Amniotic epithelial cell (primary cell): ENCODE data around the gene ROBO1.
"Not testable (repeated sequence)": the region's sequence is repeated elsewhere in the genome, so short reads cannot be mapped to it uniquely, and the experiment has no call there.

Experiments
- DNase-seq: peaks from one replicate; pipeline ENCODE4 v3.0.0-alpha.2; 2010; ENCODE audit warnings: low read depth

ROBO1 gene

GRCh38 chr3:79245284-79246138 is 522.3 kb downstream of the ROBO1 start:
- DNase-seq, result no peak

- DNase-seq, result no peak
Measured at GRCh38 chr3:79236496-79236895, 531.3 kb downstream of the ROBO1 start.

DNA sequence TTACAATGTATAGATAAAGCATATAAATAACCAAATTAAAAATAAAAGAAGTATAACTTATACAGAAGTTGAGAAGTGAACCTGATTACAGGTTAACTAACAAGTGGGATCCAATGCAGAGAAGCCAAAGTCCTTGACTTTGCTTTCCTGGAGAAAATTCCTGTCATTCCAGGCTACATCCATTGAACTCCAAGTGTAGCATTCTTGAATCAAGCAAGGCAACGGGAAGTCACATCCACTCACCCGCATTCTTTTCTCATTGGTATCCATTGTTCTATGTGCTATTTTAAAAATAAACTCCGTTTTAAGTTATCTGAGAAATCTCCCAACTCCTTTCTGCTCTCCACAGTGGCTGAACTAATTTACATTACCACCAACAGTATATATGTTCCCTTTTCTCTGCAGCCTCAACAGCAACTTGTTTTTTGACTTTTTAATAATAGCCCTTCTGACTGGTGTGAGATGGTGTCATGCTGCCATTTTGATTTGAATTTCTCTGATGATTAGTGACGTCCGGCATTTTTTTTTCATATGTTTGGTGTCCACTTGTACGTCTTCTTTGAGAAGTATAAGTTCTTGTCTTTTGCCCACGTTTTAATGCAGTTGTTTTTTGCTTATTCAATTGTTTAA is 534.3 kb downstream of the ROBO1 start:
- DNase-seq, result no peak

GRCh38 chr3:79230266-79230665 is 537.5 kb downstream of the ROBO1 start:
- DNase-seq, result no peak

- DNase-seq, result no peak
Measured at GRCh38 chr3:79217096-79217495, 550.7 kb downstream of the ROBO1 start.

DNA sequence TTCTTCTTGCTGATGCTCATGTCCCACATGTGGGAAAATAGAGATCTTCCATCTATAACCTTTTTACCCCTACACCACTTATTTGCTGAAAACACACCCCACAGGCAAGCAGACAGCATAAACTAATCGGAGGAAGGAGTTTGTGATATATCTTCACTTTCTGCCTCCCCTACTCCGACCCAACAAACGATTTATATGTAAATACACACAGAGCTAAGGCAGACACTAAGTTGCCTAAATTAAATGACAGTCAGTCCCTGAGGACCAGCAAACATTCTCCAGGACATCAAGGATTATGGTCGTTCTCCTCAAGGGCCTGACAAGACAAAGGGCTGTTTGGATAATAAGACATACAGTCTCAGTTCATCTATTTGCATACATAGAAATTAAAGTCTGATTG is 552.5 kb downstream of the ROBO1 start:
- no peak for DNase-seq

GRCh38 chr3:79211586-79212359 is 556.0 kb downstream of the ROBO1 start:
- no peak for DNase-seq

DNA sequence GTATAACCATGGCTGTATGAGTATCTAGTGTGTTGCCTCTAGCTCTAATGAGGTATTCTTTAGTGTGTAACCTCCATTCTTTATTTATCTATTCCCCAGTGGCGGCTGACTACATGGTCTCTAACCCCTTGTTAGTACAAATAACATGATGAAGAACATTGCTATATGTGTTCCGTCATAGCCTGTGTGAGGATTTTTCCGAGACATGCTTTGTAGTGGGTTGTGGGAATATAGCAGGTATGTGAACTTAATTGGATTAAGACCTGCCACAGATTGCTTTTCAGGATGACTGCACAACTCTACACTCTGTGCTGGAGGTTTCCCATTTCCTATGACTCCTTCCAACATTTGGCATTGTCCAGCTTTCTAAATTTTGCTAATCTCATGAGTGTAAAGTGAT is 563.4 kb downstream of the ROBO1 start:
- DNase-seq, result no peak

DNA sequence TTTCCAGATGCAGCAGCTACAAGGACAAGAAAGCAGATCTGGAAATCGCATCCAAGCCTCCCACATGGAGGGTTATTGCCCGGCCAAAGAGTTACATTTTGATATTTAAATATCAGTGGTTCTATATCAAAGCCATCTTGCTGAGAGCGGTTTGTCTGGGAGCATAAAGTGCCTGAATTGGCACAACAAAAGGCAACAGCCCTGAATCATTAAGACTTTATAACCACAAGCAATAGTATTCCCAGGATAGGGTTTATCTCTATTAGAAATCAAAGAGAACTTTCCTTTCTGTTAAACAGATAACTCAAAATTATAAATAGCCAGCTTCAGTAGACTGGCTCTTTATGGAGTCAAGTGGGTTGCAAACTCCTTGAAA is 564.7 kb downstream of the ROBO1 start:
- DNase-seq, result no peak

DNA sequence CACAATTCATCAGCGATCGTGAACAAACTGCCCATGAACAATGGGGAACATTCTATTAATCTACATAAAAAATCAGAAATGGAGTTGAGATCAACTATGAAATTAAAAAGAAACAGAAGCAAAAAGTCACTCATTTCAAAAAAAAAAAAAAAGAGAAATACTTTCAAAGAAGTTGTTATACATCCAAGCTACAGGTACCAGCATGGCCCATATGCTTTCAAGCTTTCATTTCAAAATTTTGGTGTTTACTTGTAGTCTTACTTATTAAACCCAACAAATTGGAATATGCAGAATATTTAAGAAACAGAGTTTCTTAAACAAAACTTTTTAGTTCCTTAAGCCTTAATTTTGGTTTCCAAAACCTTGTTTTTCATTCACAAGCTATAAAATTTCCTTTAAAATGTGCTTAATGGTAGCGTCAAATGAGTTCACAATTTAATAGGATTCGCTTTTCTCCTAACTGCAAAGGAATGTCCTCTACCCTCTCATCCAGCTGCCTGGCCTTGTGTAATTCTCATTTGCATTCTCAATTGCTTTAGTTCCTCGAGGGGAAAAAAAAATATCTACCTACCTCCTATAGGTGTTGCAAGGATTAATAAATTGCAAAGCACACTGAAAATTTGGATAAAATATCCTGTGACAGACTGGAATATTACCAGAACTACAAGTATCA is 565.2 kb downstream of the ROBO1 start:
- DNase-seq, result no peak

- DNase-seq, result no peak
Measured at GRCh38 chr3:79200456-79200855, 567.3 kb downstream of the ROBO1 start.

DNA sequence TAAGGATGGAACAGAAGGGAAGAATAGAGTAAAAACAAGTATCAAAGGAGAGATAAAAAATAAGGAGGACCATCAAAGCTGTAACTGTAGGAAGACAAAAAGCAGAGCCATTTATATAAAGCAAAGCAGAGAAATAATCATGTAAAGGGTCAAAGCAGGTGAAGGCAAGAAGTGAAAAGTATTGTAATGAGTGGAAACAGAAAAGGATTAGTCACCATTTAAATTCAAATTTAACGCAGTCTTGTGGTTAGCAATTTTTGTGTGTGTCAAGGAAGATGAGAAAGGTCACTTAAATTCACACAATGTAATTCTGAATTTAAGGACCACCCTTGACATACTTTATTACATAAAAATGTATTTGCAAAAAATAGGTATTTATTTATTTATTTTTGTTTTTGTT is 567.8 kb downstream of the ROBO1 start:
- DNase-seq, result no peak

- DNase-seq, result no peak
Measured at GRCh38 chr3:79187426-79187825, 580.4 kb downstream of the ROBO1 start.

- no peak for DNase-seq
Measured at GRCh38 chr3:79184251-79184650, 583.5 kb downstream of the ROBO1 start.

- no peak for DNase-seq
Measured at GRCh38 chr3:79183496-79183895, 584.3 kb downstream of the ROBO1 start.

DNA sequence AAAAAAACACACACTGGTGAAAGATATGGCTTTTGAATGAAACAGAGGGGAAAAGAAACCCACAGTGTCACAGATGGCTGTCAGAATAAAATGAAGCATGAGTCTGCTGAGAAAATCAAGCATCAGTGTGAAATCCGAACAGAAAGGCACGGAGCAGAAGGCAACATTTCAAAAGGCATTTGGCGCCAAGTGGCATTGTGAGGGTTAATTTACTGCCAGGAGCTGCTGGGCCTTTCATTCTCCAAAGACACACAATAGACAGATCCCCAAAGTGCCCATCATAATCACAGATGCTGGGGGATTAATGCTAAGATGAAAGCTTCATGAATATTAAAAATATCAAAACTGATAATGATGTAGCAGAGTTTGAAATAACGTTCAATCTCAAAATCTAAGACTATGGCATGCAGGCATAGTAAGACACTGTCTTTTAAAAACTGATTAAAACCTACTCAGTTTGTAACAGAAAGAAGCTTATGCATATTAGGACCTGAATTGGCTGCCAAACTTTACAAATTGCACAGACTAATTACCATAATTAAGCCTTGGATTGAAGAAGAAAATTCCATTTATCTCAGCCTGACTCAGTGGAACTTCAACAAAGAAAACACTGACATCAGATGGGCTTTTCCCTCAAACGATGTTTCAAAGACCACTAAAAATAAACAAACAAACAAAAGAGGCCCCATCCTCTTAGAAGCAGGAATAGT is 589.2 kb downstream of the ROBO1 start:
- no peak for DNase-seq

GRCh38 chr3:79175870-79176269 is 591.9 kb downstream of the ROBO1 start:
- DNase-seq, result no peak

DNA sequence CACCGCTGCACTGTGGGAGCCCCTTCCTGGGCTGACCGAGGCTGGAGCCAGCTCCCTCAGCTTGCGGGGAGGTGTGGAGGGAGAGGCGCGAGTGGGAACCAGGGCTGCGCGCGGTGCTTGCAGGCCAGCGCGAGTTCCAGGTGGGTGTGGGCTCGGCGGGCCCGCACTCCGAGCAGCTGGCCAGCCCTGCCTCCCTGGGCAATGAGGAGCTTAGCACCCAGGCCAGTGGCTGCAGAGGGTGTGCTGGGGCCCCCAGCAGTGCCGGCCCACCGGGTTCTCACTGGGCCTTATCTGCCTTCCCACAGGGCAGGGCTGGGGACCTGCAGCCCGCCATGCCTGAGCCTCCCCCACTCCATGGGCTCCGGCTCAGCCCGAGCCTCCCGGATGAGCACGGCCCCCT is 594.5 kb downstream of the ROBO1 start:
- not testable (repeated sequence) for DNase-seq

- DNase-seq, result no peak
Measured at GRCh38 chr3:79172241-79172640, 595.6 kb downstream of the ROBO1 start.

DNA sequence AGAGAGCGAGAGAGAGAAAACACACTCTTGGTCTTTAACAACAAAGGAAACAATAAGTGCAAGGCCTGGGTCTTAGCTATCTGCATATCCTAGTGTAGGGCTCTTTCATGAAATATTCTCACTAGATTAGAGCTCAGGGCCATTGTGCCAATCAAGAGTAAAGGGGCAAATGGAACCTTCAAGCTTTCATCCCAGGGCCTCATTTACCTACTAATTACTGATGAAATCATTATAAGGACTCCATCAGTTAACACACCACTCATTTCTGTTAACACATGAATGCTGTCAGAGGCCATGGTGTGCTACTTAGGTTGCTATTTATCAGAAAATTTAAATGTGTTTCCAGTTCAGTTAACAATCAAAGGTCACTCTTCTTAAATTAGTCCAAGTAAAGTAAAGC is 597.8 kb downstream of the ROBO1 start:
- no peak for DNase-seq

DNA sequence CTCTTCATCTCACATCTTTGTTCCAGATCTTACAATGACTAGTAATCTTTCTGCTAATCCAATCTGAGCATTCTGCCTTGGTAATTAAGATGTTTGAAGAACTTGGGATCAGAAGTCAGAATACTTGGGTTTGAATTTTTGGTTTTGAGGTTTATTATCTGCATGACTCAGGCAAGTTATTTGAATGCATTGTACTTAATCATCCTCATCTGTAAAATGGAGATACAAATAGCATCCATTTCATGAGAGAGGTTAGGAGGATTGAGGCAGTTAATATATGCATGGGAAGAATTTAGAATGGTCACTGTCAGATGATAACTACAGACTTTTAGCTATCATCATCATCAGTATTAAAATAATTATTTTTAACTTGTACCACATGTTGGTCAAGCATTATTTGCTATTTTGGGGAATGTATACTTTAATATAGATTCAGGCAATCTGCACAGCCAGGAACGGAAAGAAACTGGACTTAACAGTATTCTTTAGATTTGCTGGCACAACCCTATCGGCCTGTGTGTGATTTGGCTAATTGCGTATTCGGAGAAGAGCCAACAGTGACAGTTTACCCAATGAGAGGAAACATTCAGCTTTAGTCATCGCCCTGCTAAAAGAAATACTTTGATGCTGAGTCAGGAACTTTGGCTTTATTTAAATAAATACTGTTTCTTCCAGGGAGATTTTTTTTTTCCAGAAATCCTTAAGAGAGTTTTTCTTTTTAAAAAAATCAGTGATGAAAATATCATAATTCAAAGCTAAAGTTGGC is 600.0 kb downstream of the ROBO1 start:
- peak; percentile 87 for DNase-seq
